Measurements from ENCODE around the gene ITPR1.

The ITPR1 gene

DNA sequence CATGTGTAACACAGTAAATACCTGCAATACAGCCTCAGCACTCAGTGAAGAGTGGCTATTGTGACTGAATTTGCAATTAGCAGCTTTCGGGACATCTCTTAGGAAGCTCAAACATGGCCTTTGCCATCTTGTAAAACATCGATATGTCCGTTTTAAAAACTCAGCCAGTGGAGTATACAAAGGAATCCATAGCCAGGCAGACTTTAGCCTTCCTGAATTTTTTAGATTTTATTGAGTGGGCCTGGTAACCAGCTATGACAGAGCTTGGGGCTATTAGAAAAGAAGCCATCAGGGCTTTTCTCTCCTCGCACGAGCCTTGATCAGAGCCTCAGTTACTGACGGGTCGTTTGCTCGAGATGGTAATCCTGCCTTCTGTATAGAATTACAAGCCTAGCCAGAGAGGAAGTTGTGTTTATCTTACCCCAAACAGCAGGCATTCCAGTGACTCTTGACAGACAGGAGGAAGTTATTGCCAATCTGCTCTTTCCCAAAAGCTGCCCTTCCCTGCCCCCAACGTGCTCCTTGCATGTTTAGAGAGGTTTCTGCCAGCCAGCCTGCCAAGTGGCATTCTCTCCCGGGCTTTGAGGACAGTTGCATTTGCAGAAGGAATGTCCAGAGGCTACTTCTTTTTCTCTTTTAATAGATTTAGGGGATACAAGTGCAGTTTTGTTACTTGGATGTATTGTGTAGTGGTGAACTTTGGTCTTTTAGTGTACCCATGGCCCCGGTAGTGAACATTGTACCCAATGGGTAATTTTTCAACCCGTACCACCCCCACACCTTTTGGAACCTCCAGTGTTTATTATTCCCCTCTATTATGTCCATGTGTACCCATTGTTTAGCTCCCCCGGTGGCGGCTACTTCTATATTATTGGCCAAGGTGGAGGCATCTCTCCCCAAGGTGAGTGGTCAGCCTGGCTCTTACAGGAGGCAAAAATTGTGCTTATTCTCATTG lies 40.6 kb downstream of the ITPR1 start:
- no peak for DNase-seq (ENCODE audit: low read depth in 2 of 2)

DNA sequence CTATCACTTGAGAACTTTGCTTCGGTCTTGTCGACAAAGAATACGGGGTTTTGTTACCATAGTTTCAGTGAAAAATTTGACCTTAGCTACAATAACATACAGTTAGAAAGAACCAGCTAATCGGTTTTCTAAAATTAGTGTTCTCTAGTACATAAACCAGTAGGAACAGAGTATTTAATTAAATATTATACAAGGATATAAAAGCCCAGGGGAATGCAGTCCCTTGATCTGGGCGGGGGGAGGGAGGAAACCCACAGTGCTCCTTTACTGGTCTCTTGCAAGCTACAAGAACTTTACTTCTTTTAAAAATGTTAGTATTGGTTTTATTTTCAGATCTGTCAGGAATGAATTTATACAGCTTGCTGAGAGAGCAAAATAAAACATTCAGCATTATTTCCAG lies 41.8 kb downstream of the ITPR1 start:
- DNase-seq (ENCODE audit: low read depth in 2 of 2): no peak

DNA sequence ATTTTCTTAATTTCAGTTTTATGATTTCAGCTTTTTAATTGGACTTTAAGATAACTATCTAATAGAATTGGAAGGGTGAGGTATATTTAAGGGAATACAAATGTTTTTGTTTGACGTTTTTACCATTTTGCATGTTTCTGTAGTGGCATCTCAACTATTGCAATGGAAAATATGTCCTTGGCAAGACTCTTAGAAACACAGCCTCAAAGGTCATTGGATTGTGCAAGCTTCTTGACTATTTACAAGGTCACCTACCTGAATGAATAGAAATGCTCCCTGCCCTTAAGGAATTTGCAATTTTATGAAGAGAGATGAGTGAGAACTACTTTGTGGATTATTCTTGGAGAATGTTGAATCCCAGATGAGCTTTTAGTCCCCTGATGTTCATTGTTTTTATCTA lies 43.1 kb downstream of the ITPR1 start:
- no peak for DNase-seq (ENCODE audit: low read depth in 2 of 2)

DNA sequence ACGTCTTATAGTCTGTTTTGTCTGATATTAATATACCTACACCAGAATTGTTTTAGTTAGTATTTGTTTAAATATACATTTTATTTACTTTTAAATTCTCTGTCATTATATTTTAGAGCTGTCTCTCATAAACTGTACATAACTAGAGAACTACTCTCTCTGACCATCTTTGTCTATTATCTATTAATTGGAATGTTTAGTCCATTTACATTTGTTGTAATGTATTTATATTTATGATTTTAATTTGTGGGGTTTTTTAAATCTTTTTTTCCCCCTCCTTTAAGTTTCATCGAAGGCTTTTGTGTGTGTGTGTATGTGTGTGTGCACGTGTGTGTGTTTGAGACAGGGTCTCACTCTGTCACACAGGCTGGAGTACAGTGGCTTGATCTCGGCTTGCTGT lies 47.1 kb downstream of the ITPR1 start:
- no peak for DNase-seq (ENCODE audit: low read depth in 2 of 2)

DNA sequence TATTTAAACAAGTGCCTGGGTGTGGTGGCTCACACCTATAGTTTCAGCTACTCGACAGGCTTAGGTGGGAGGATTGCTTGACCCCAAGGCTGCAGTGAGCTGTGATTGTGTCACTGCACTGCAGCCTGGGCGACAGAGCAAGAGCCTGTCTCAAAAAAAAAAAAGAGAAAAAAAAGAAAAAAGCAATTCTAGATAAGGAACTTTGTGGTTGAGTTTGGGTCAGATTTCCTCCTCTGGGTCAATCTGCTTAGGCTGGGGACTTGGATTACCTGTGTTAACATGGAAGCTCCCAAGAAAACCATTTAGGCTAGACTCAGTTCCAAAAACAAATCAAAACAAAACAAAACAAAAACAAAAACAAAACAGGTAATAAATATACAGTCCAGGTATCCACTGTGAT lies 50.0 kb downstream of the ITPR1 start:
- no peak for DNase-seq (ENCODE audit: low read depth in 2 of 2)

DNA sequence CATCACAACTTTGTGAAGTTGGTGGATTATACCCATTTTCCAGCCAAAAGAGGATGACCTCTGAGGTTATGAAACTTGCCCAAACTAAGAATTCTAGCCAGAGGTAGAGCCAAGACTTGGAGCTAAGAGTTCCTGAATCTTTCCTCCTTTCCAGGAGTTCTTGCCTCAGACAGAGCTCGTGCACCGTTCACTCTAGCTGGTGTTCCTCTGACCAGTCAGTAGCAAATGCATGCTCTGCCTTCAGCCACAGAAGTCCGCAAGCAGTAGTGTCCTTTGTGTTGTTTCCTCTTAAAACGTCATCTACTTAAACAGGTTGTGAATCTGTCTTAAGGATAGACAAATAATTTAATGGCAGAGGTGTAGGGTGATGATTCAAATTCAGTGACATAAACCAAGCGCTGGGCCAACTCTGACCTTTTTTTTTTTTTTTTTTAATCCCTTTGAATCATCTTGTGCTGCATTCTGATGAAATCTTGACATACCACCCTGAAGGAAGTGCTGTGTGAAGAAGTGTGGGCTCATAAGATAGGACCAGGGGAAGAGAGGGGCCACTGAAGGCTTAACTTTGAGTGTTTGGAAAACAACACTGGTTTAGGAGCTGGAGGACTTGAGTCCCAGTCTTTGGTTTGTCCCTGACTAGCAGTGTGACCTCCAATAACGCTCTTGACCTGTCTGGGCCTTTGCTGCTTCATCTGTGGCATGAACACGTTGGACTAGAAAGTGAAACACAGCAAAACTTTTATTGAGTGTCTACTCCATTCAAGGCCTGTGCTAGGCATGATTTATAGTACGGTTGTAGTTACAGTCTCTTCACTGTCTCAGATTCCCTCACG lies 53.4 kb downstream of the ITPR1 start:
- DNase-seq (ENCODE audit: low read depth in 2 of 2): no peak

DNA sequence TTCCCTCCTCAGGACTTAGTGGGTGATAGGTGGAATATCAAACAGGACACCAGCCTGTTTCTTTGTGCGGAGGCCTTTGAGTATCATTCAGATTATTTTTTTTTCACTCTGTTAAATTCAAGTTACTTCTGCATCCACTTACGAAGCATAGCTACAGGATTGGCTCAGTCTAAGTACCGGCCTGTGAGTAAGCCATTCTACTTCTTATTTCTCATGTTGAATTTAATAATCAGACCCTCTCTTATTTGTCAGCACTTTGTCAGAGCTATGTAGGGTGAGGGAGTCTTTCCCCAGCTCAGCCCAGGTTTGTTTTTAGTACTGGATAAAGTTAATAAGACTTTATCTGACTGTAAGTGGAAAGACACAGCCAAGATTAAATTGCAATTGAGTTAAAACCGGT lies 54.7 kb downstream of the ITPR1 start:
- no peak for DNase-seq (ENCODE audit: low read depth in 2 of 2)

DNA sequence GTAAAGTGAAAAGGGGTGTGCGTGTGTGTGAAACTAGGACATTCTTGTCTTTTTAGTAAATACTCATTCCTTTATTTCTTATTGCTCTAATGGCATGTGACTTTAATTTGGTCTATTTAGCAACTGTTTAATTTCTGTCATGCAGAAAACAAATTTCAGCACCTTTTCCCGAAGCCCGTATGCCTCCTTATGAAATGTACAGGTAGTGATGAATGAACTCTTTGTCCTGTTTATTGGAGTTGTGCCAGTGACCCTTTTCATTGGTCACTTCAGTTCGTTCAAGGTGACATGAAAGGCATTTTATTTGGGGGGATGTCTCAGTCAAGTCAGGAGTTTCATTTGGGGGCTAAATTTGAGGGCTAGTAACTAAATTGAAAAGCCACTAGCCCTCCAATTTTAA lies 55.2 kb downstream of the ITPR1 start:
- no peak for DNase-seq (ENCODE audit: low read depth in 2 of 2)

DNA sequence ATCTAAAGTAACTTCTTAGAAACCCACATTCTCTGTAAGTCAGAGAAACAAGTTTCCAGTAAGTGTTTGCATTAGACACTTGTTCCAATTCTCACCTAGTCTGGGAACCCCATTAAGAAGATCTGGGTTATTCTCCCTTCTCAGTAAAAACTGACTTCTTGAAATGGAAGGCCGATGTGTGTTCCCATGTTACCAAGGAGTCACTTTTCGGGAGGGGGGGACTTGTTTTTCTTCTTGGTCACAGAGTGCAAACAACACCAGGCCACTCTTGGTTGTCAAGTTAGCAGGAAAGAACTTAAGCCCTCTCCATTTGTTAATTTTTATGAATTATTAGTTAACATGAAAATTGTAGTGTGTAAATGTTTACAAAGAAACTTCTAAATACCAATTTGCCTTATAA lies 55.6 kb downstream of the ITPR1 start:
- DNase-seq (ENCODE audit: low read depth in 2 of 2): no peak

DNA sequence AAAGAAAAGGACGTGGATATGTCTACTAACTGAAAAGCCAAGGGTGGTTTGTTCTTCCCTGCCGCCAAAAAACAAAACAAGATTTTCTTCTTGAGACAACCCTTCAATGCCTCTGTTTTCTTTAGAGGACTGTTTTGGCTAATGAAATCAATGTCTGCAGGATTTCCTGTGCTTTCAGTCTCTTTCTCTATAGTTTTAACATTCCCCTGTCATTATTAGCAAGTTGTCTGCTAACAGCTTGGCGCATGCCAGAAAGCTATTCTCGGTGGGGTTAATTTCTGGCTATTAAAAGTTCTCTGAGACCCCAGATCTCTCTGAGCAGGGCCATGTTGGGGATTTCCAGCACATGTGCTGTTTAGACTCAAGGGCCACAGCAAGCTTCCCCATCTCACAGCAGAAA lies 56.7 kb downstream of the ITPR1 start:
- no peak for DNase-seq (ENCODE audit: low read depth in 2 of 2)

DNA sequence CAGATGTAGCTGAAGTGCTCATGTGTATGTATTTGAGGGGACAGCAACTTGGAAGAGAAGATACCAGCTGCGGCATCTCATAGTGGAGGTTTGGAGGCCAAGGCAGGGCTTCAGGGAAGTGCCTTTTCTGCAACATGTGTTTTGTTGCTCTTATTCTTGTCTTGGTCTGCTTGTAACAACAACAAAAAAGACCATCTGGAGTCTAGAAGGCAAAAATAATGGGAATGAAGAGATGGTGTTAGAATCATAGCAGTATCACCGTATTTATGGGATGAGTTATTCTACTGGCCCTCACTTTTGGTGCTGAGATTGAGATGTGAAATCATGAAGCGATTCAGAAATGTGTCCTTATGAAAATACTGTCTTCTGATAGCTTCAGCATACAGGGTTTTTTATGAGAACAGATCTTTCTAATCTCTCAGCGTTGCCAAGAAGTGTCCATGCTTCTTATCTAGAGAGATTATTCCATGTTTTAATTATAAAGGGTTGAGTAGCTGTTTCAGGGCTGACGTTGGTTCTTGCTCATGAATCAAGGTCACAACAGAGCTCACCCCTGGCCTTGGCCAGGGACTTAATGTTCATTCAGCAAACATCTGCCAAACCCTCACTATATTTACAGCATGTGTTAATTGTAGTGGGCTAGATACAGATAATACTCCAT lies 58.0 kb downstream of the ITPR1 start:
- no peak for DNase-seq (ENCODE audit: low read depth in 2 of 2)

DNA sequence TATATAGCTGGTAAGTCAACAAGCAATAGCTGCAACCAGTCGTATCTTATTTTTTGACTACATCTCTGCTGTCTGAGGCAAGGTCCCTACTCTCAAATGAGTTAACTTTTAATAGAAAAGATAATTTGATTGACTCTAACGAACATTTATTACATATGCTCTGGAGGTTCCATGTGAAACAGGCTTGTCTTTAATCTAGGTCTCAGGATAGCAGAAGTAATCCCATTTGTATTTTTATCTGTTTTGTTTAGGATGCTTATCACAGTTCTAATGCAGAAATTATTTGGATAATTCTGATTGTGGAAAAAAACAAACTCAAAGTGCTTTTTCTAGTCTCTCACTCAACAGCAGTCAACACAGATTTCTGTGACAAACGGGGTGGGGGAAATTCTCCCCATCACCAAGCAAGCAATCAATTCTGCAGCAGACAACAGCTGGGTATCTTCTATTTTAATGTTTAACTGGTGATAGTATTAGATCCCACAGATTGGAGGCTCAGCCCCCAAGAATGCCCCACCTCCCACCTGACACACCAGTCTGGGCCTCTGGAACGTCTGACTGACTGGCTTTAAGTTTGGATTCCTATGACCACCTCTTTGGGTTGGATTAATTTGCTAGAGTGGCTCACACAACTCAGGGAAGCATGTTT lies 58.8 kb downstream of the ITPR1 start:
- no peak for DNase-seq (ENCODE audit: low read depth in 2 of 2)

DNA sequence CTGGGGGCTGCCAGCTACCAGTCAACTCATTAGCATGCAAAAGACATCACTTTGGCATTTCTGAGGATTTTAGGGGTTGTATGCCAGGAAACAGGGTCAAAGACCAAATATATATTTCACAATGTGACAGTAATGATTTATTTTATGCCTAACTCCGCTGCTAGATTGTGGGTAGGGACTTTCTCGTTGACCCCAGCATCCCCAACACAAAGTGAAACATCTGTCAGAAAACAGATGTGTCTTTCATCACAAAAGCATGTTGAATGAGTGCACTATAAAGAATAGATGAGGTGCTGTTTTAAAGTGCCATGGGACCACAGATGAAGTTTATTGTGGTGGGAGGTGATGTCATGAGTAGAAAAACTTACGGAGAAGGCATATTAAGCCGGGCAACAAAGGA lies 59.7 kb downstream of the ITPR1 start:
- no peak for DNase-seq (ENCODE audit: low read depth in 2 of 2)

DNA sequence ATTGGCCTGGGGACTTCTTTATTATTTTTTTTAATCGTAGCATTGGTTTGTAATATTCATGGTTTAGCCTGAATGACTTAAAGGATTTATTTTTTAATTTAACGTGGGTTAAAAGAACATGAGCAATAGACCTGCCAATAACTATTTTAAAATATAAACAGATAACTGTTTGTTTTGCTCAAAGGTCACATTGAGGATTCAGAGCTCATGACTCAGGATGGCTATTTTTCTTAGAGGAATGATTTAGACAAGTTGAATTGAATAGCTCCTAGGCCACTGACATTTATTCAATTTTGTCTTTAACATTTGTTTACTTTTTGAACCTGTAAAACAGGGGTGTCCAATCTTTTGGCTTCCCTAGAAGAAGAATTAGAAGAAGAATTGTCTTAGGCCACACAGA lies 68.5 kb downstream of the ITPR1 start:
- DNase-seq (ENCODE audit: low read depth in 2 of 2): no peak

DNA sequence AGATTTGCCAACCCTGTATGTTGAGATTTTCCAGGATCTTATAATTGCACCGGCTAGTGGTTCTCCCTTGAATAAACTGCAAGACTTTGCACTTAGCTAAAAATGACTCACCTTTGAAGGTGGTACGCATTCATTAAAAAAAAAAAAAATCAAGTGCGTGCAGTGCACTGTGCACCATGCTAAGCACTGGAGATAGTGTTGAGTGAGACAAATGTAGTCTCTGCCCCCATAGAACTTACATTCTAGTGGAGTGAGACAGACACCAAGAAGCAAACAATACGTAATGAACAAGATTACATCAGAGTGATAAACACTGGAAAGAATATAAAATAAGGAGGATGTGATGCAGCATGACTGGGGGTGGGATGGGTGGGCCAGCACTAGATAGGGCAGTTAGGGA lies 69.4 kb downstream of the ITPR1 start:
- no peak for DNase-seq (ENCODE audit: low read depth in 2 of 2)

DNA sequence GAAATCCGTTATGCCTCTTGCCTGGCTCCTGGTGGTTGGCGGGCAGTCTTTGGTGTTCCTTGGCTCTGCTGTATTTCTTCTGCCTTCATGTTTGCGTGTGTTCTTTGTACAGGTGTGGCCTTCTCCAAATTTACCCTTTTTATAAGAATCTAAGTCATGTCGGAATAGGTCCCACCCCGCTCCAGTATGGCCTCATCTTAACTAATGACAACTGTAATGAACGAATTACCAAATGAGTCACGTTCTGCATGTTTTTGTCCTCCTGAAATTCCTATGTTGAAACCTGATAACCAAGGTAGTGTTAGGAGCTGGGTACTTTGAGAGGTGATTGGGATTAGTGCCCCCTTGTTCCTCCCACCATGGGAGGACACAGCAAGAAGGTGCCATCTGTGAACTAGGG lies 71.1 kb downstream of the ITPR1 start:
- no peak for DNase-seq (ENCODE audit: low read depth in 2 of 2)

DNA sequence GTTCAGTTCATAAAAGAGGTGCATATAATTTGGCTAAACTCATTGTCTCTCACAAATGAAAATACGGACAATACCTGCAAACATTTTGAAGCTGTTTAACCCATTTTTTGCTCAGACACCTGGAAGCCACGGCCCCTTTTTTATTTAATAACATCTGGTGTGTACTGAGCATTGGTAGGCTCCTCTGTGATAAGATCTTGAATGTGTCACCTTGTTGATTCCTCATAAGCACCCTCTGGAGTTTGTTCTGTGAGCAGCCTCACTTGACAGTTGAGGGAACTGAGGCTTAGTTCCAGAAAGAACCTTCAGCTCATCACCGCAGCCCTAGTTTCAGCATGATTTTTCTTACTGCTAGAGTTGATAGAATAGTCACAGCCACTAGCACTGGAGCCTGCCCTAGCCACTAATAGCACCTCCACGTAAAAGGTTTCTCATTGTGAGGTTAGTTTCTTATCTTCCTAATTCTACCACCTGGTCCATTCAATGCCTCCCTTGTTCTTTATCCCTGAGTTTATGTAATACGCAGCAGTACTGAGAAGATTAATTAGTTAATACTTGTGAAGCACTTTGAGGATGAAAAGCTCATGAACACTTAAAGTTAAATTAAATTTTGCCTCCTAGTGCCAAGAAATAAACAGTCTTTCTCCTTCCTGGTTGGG lies 71.9 kb downstream of the ITPR1 start:
- no peak for DNase-seq (ENCODE audit: low read depth in 2 of 2)

DNA sequence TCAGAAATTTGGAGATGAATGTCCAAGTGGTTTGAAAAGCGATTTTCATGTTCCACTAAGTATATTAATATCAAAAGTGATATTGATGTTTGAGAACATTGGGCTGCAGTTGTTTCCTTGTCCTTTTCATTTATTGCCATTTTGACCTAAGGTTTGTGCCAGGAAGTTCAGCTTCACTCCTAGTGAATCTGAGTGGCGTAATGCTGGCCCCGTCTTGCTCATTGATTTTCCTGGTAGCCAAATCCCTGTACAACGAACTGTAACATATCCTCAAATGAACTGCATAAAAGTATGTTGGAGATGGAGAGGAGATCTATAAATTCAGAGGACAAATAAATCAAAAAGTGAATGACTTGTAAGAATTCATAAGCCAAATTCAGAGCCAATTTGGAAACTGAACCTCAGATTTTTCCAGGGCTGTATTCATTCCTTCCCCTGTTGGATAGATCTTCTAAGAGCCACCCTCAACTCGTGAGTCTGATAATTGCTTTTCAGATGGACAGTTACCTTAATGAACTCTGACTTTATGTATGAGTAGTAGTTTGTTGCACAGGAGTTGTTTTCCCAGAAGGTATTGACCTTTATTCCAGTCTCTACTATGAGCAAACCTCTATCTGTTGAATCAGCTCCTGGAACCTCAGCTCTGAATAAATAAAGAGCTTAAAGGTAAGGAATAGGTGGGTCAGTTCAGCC lies 72.8 kb downstream of the ITPR1 start:
- DNase-seq (ENCODE audit: low read depth in 2 of 2): no peak

DNA sequence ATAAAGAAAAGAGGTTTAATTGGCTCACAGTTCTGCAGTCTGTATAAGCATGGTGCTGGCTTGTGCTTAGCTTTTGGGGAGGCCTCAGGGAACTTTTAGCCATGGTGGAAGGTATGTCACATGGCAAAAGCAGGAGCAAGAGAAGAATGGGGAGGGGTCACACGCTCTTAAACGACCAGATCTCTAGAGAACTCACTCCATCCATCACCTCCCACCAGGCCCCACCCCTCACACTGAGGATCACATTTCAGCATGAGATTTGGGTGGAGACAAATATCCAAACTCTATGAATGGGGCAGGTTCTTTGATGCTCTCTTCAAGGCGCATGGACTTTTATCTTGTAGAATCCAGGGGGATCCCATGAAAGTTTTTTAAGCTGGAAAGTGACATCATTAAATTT lies 75.7 kb downstream of the ITPR1 start:
- DNase-seq (ENCODE audit: low read depth in 2 of 2): no peak

DNA sequence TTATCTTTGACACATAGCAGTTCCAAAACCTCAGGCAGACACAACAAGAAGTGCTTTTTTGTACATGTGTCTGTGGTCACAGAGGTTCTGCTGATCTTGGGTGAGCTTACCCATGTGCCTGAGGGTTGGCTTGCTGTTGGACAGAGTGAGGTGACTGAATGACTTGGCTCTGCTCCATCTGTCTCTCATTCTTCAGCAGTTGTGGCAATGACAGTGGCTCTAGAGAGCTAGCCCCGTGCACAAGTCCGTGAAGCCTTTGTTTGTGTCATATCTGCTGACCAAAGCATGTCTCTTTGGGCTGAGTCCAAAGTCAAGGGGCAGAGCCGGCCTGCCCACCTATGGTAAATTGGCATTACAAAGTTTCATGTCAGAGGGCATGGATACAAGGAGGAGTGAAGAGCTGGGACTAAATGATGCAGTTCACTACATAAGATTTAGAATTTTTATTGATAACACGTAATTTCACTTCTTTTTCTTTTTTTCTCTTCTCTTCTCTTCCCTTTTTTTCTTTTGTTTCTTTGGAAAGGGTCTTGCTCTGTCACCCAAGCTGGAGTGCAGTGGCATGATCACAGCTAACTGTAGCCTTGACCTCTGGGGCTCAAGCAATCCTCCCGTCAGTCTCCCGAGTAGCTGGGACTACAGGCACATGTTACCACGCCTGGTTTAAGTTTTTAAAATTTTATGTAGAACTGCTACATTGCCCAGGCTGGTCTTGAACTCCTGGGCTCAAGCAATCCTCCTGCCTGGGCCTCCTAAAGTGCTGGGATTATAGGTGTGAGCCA lies 77.9 kb downstream of the ITPR1 start:
- DNase-seq (ENCODE audit: low read depth in 2 of 2): no peak

Measured in fibroblast of skin of left biceps (primary cell).